ENCODE results near the gene GALNT15.

The GALNT15 gene, protein sequence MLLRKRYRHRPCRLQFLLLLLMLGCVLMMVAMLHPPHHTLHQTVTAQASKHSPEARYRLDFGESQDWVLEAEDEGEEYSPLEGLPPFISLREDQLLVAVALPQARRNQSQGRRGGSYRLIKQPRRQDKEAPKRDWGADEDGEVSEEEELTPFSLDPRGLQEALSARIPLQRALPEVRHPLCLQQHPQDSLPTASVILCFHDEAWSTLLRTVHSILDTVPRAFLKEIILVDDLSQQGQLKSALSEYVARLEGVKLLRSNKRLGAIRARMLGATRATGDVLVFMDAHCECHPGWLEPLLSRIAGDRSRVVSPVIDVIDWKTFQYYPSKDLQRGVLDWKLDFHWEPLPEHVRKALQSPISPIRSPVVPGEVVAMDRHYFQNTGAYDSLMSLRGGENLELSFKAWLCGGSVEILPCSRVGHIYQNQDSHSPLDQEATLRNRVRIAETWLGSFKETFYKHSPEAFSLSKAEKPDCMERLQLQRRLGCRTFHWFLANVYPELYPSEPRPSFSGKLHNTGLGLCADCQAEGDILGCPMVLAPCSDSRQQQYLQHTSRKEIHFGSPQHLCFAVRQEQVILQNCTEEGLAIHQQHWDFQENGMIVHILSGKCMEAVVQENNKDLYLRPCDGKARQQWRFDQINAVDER

DNA sequence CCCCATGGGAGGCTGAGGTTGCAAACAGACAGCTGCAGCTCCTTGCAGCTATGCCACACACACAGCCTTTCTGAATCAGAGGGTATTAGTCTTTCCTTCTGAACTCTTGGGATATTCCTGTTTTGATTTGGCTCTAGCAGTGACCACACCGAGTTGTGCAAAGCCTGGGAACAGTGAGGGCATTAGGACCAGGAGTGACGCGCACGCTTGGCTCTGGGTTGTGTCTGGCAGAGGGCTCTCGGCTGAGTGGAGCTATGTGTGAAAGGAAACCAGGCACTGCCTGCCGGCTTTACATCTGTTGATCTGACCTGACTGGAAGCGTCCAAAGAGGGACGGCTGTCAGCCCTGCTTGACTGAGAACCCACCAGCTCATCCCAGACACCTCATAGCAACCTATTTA lies at the start of gene GALNT15:
GALNT15 (plus strand) TSS at position 292 of the 400 bp plus-strand sequence. CDS start 472 bp downstream, outside the sequence.
- peak; percentile 99 for DNase-seq (ENCODE audit: low read depth)

DNA sequence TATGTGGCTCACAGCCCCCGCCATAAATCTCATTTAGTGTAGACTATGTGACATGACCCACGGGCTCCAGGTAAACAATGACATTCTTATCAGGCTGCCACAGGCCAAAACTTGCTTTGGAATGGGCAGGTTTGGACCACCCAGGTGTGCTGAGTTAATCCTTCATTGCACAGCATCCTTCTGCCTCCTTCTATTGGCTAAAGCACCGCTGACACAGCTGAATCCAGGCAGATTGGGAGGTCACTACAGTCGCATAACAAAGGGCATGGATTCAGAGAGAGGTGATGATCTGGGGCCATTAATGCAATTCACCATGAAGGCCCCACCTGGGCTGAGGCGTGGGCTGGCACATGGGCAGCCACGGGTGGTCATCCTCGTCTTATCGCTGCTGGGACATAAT lies 47.8 kb upstream of the GALNT15 start:
- DNase-seq (ENCODE audit: low read depth): no peak

DNA sequence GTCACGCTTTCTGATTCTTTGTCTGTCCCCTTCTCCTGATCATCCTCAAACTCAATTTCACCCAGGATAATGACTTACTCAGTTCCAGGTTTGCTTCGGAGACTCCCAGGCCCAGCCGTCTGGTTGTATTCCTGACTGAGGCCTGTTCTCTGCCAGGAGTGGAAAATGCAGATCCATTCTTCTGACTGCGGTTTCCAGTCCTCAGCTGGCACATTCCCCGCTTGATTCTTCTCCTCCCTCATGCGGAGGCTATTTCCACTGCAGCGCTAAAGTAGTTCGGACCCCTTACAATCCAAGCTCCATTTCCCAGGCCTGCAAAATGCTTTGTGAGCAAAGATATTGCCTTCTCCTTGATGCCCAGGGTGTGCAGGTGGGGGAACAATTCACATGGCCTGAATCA lies 47.2 kb upstream of the GALNT15 start:
- no peak for DNase-seq (ENCODE audit: low read depth)

DNA sequence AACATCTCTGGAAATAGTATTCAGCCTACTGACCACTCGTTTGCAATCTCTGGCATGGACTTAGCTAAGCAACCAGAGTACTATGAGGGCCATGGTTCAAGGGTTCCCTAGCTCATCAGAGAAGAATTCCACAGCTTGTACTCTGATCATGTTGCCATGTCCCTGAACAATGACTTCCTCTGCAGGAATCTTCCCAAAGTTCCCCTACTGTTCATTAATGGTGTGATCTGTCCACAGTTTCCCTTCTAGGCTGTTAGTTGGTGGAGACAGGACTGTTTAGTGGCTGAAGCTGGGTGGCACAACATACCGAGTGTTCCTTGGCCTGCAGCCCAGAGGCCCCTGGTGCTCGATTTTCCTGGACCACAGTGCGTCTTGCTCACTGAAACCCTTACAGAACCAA lies 44.4 kb upstream of the GALNT15 start:
- DNase-seq (ENCODE audit: low read depth): peak; percentile 89

DNA sequence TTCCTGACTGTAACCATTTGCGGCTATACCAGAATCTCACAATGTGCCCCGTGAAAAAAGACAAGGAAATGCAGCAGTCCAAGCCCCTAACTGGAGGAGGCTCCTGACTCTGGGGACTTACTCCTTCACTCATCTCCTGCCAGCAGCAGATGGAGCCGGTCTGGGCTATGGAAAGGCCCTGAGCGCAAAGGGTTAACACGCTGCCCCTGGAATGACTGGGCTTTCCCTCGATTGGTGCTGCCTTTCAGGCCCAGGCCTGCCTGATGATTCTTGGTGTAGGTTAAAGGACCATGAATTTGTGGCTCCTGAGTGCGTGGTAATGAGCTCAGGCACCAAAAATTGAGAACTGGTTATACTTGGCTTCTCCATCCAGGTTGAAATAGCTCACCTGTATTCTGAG lies 42.3 kb upstream of the GALNT15 start:
- DNase-seq (ENCODE audit: low read depth): no peak

DNA sequence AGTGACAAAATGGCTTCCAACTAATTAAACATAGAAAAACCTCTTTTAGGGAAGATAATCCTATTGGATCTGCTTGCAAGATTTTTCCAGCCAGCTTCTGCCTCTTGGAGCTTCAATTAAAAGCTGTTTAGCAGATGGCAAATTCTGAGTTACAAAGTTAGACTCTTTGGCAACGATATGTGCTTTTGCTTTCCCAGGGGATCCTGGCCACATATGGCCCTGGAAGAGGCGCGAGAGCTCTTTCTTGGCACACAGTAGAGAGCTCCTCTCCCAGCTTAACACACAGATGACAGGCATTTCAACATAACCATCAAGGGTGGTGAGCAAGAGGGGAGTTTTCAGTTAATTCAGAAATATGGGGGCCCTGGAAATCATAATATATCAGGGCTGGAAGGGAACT lies 41.6 kb upstream of the GALNT15 start:
- DNase-seq (ENCODE audit: low read depth): no peak

DNA sequence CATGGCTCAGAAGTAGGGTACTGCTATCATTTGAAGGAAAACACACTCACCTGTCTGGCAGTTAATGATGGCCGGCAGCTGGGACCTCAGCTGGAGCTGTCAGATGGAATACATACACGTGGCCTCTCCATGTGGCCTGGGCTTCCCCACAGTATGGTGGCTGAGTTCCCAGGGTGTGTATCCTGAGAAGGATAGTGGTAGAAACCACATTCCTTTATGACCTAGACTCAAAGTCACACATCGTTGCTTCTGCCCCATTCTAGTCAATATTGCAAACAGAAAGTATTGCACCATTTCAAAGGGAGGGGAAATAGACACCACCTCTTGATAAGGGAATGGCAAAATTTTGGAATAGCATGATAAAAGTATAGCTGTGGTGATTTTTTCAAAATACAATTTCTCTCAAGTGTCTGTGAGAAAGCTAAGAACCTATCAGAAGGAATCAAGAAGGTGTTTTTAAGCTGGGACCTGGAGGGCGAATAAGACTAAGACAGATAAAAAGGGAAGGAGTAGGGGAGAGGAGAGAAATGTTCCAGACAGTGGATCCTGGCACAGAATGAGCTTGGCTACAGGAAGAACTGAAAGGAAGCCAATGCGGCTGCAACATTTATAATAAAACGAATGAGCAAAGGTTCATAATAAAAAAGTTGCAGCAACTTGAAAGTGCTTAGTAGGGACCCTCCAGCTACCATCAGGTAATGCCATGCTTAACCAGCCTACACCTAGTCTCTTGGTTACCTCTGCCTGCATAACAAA lies 40.1 kb upstream of the GALNT15 start:
- DNase-seq (ENCODE audit: low read depth): no peak

DNA sequence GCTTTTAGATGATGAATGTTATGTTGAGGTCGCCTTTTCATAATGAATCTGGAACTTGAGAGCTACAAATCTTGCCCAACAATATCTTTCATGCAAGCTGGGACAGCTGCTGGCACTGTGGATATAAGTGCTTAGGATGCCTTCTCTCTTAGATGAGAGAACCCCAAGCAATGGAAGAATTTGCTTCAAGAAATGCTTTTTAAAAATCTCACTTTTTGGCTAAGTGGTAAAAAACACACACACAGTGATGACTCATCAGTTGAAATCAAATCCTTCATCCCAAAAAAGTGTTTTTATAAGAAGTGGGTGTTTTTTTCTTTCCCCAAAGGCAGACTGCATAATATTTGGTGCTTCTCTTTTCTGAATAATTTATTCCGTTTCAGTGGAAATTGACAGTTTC lies 38.4 kb upstream of the GALNT15 start:
- DNase-seq (ENCODE audit: low read depth): peak; percentile 85

DNA sequence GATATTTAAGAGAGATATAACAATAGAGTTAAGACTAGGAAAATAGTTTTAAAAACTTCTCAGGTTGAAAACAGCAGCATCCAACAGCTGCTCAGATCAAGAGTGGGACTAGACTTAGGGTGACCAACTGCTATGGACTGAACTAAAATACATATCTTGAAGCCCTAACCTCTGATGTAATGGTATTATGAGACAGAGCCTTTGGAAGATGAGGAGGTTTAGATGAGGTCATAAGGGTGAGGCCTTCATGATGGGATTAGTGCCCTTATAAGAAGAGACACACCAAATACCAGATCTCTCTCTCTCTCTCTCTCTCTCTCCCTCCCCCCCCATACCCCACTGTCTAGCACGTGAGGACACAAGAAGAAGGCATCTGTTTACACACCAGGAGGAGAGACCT lies 37.4 kb upstream of the GALNT15 start:
- DNase-seq (ENCODE audit: low read depth): no peak

DNA sequence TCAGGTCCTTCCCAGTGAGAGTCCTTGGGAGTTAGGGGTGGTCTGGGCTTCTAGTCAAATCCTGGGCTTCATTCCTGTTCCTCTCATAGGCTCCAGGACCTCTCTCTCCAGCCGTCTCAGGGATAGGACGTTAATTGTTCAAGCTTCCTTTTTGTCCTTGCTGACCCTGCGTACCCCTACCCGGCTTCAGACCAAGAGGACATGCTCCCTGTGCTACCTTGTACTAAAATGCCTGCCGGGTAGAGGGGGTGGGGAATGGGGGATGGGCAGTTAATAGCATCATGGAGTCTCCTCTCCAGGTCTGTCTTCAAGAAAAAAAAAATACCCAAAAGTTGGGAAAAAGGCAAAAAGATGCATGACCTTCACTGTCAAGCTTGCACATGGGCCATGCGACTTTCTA lies 36.5 kb upstream of the GALNT15 start:
- no peak for DNase-seq (ENCODE audit: low read depth)

DNA sequence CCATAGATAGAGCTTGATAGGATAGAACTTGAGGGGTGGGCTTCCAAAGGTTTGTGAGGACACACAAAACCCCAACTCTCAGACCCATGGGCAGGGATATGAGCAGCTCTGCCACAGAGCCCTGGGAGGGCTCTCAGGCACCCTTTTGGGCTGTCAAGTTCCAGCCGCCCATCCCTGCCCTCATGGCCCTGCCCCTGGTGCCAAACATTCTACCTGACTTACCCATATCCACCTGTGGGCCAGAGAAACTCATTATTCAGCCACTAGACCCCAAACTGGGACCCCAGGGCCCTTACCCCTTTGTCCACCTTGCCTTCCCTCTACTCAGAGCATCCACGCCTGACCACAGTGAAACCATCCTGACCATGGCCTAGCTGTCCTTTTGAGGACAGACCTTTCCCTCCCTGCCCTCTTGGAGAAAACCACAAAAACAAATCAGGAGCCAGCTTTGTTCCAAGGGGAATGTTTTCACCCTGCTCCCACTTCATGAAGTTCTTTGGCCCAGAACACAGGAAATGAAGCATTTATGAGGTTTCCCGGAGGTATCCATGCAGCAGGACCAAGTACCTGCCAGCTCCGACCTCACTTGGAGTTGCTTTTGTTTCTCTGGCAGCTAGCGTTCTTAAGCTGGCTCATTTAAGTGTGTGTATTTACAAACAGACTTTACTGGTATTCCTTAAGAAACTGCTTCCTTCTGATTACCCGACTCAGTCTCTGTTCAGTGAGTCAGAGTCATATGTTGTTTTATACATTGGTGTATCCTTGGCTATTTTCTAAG lies 34.2 kb upstream of the GALNT15 start:
- peak; percentile 83 for DNase-seq (ENCODE audit: low read depth)

DNA sequence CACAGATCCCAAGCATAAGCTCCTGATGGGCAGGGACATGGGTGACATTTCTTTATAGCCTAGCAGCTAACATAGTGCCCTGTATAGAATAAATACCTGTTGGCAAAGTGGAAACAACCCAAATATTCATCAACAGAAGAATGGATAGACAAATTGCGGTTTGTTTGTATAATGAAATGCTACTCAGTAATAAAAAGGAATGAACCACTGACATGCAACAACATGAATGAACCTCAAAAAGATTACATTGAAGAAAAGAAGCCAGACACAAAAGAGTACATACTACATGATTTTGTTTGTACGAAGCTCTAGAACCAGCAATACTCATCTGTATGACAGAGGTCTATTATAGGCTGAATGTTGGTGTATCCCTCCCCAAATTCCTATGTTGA lies 33.6 kb upstream of the GALNT15 start:
- no peak for DNase-seq (ENCODE audit: low read depth)

DNA sequence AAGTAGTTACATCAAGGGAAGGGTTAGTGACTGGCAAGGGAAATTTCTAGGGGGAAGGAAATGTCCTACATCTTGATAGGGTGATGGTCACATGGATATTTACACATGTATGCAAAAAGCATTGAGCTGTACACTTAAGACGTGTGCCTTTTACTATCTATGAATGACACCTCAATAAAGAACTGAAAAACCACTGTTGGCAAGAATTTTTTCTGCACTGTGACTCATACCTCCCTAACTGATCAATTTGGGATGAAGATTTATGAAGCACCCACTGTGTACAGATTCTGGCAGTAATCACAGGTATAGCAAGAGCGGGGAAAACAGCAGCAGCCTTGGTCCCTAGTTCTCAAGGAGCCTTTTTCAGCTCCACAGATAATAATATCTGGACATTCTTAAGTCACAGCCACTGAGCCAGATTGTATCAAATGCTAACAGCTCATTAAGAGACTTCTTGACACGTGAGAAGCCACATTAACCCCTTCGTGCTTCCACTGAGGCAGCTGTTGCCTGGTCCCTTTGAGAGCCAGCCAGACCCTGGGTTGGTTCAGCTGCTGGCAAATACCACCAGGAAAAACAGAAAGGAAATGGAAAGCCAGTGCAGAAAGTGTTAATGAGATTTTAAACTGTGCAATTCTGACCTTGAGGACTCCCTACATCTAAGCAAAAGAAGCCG lies 32.0 kb upstream of the GALNT15 start:
- no peak for DNase-seq (ENCODE audit: low read depth)

DNA sequence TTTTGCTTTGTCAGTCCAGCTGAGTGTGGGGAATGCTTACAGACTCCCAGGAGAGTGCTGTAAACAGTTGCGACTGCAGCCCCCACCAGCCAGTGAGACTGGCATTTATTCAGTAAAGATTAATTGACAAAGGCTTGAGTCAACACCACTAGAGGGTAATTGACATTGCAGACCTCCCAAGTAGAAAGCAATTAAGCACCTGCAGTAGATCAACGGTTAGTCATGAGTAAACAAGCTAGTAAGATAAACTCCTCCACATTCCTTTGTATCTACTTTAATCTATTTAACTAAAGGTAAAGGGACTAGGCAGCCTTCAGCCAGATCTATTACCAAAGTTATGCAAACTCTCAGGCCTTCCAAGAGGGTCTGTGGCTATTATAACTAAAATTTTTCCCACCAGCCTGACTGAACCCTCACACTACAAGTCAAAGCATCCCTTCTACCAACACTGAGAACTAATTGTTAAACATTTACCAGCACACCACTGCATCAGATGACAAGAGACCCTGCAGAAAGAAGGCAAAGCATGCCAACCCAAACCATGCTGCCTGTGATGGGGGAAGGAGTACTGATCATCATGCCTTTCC lies 30.5 kb upstream of the GALNT15 start:
- no peak for DNase-seq (ENCODE audit: low read depth)

DNA sequence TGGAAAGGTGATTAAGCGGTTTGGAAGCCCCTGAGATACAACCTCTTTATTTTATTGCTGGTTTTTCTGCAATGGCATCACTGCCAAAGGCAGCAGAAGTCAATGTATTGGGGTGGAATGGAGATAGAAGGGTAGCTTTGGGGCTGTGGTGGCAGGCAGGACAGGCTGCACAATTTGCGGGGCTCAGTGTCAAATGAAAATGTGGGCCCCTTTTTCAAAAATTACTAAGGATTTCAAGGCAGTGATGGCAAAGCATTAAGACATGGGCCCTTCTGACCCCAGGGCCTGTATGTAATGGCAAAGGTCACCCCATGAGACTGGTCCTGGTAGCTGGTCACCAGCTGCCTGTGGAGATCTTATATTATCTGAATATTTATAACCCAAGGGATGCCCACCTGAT lies 29.3 kb upstream of the GALNT15 start:
- no peak for DNase-seq (ENCODE audit: low read depth)

DNA sequence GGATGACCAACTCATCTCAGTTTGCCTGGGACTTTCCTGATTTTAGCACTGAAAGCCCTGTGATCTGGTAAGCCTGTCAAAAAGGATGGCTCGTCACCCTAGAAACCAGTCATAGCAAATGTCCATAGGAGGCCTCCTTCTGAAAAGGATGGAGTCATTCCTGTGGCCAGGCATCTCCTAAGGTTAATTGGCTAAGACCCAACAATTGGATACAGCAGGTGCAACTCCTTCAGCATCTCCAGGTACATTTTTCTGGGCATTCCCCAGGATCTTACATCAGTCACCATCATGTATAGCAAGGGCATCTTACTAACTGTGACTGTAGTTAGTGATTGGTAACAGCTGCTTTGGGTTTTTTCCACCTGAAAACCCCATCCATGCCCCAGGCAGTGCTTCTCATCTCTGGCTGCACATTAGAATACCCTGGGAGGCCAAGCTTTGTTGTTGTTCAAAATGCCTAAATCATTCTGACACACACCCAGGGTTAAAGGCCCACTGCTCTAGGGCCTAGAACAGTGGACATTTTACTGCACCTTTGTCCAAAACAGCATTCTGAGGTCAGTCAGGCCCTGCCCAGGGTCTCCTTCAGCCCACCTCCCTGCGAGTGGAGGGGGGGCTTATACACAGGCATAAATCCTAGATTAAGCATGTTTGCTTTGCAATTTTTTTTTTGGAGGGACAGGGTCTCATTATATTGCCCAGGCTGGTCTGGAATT lies 28.3 kb upstream of the GALNT15 start:
- DNase-seq (ENCODE audit: low read depth): no peak

DNA sequence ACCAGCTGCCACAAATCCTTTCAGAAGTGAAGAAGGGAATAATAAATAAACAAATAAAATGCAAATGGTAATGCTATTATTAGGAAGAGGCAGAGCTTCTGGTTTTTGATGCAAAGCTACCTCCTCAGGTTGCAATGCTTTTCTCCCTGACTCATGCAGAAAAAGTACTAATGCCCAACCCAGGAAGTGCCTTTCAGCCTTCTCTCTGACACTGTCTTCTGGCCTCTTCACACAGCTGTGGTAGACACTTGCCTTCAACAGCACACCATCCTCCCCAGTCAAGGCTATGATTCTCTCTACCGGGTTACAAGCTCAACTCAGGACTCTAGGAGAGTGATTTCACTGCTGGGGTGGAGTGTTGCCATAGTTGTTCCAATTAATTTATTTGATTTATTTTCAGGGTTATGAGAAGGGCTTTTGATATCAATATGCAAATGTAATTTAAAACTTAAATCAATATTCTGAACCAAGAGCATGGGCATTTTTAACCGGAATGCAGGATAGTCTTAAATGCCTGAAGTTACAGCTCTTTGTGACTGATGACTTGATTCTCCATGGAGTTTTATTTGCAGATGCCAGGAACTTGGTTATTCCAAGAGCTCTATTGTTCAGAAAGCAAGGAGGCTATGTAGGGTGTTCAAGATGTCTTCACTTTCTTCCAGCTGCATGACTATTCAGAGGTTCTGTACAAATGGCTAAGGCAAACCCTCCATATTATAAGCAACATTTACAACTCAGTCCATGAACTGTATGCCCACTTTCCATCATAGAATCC lies 27.1 kb upstream of the GALNT15 start:
- no peak for DNase-seq (ENCODE audit: low read depth)

DNA sequence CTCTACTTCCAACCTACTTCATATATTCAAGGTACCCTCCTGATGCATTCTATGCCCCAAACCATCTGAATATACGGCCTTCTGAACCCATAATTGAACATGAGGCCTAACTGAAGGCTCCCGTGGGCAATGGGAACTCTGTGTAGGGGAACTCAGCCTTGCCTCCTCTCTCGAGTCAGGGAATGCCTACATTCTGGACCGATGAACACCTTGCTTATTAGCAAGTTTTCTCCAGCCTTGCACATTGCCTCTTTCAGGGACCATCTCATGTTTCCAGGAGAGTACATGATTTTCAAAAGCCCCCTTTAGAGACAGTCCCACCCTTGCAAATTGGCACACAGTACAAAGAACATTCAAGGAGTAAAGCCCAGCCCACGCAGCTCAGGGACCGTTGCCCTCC lies 26.3 kb upstream of the GALNT15 start:
- no peak for DNase-seq (ENCODE audit: low read depth)

DNA sequence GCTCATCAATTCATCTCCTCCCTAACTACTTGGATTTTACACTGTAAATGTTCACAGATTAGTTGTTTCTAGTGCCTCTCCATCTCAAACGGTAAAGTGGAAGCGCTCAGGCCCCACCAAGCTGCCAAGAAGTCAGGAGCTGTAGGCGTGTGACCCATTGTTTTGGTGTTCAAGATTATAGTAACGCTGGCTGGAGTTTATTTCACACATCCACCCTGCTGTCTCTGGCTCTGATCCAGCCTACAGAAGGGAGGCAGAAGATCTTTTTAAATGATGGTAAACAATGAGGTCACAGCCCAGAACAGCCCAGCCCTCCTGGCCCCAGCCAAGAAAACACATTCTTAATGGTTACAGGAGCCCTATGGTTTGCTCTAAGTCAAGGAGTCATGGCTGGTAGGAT lies 25.7 kb upstream of the GALNT15 start:
- DNase-seq (ENCODE audit: low read depth): peak; percentile 77

DNA sequence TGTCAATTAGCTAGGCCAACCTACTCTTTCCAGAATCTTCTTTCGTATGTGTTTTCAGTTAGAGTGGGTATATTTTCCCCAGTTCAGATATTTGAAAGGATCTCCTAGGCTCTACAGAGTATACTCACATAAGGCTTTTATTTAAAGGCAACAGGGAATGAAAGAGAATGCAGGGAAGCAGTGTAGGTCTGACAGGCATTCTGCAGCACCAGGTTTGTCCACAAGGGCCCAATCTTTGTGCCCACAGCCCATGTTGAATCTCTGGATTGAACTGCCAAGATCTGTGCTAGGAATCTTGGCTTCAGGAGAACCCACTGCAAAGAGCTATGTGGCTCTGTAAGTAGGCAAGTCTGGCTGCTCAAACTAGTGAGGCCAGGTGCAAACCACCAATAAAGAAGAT lies 24.2 kb upstream of the GALNT15 start:
- DNase-seq (ENCODE audit: low read depth): no peak
